ENCODE results near the gene COX7A2L. TPM values are rescaled to one million over a fixed set of nuclear protein-coding genes. Genes with fewer than 3 reads are reported as not detected.

The COX7A2L gene
- total and polyA plus RNA-seq, 9 of the 15 experiments (the other 6 are each of a cell fraction or from before 2014, with no cell fraction given) = 118 to 481 (median 163) TPM

GRCh38 chr2:42328148-42328833 lies 32.7 kb downstream of the COX7A2L start:
- intact Hi-C loops (cut with micrococcal nuclease) = loop anchor here (1.0 to 5.0 kb wide), 2 partner anchors 232 to 461 kb away; no protein-coding TSS in a partner anchor
- TF ChIP-seq, protein P1, sequence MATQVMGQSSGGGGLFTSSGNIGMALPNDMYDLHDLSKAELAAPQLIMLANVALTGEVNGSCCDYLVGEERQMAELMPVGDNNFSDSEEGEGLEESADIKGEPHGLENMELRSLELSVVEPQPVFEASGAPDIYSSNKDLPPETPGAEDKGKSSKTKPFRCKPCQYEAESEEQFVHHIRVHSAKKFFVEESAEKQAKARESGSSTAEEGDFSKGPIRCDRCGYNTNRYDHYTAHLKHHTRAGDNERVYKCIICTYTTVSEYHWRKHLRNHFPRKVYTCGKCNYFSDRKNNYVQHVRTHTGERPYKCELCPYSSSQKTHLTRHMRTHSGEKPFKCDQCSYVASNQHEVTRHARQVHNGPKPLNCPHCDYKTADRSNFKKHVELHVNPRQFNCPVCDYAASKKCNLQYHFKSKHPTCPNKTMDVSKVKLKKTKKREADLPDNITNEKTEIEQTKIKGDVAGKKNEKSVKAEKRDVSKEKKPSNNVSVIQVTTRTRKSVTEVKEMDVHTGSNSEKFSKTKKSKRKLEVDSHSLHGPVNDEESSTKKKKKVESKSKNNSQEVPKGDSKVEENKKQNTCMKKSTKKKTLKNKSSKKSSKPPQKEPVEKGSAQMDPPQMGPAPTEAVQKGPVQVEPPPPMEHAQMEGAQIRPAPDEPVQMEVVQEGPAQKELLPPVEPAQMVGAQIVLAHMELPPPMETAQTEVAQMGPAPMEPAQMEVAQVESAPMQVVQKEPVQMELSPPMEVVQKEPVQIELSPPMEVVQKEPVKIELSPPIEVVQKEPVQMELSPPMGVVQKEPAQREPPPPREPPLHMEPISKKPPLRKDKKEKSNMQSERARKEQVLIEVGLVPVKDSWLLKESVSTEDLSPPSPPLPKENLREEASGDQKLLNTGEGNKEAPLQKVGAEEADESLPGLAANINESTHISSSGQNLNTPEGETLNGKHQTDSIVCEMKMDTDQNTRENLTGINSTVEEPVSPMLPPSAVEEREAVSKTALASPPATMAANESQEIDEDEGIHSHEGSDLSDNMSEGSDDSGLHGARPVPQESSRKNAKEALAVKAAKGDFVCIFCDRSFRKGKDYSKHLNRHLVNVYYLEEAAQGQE (IDR thresholded peaks at IDR 0.05; ENCODE audit: borderline replicate concordance) = peak; percentile 19; the same call in 1 of the 2 replicates
- TF ChIP-seq, protein P1 (CRISPR knock-in tag; IDR thresholded peaks at IDR 0.05; ENCODE audit: low read depth) = no peak
- TF ChIP-seq RAD21 (CRISPR knock-in tag; conservative IDR thresholded peaks at IDR 0.05 in 1 of 2, IDR thresholded peaks at IDR 0.05 in 1 of 2) (peak in 1 of 2 experiments; percentile 53; a peak in 3 of 4 replicates), ADNP (tag; IDR thresholded peaks at IDR 0.05) (no peak), CTCF (IDR thresholded peaks at IDR 0.05 in 2 of 3, conservative IDR thresholded peaks at IDR 0.05 in 1 of 3; ENCODE audit: insufficient read depth in 2 of 3, low read depth in 1 of 3, low read length in 3 of 3) (peak; percentile 18 to 63 (median 36); a peak in 4 of 6 replicates)
- DNase-seq (ENCODE audit: extremely low read depth in 1 of 4, low spot score in 3 of 4) (peak in 2 of 4 experiments; percentile 17 to 22), FAIRE-seq (no peak), ATAC-seq (peak; percentile 64)
- no peaks in the 10 kb centered on the region for H3K9me1 ChIP-seq (ENCODE audit: control insufficient read depth, insufficient read depth, low read length)
- no TSS peak for BruUV-seq (replicated peaks)
- H3K36me3 ChIP-seq (ENCODE audit: control insufficient read depth, insufficient read depth, low read length) = peaks cover 61% of the 10 kb centered on the region
- no peak overlapping the region for H3K4me2 ChIP-seq (ENCODE audit: insufficient read depth, low read length)
- no peaks in the 10 kb centered on the region for H3K9me3 ChIP-seq (replicated peaks; ENCODE audit: control insufficient read depth, insufficient read depth, low read depth, low read length)
- peaks cover 0 to 9% of the 10 kb centered on the region in 2 experiments; a peak in 2 of 5 replicates for H3K4me1 ChIP-seq (replicated peaks in 1 of 2; ENCODE audit: control insufficient read depth in 2 of 2, insufficient read depth in 2 of 2, low read length in 2 of 2)
- no peaks in the 10 kb centered on the region for H3K79me2 ChIP-seq (ENCODE audit: control insufficient read depth, insufficient read depth, low read length)
- H3K27ac ChIP-seq (ENCODE audit: extremely low read depth, low read depth, low read length) = no peak overlapping the region
- H3K27me3 ChIP-seq (ENCODE audit: control insufficient read depth in 2 of 2, insufficient read depth in 2 of 2, low read length in 2 of 2) = no peaks in the 10 kb centered on the region
- H4K20me1 ChIP-seq (replicated peaks; ENCODE audit: control insufficient read depth, insufficient read depth, low read length) = no peaks in the 10 kb centered on the region
- in situ Hi-C loops (cut with MboI) = loop anchor here (10.0 kb wide), 1 partner anchor 233 kb away; no protein-coding TSS in a partner anchor
- H3K9ac ChIP-seq (ENCODE audit: insufficient read depth in 1 of 2, low read depth in 2 of 2, low read length in 2 of 2) = no peak overlapping the region
- no peak overlapping the region for H2AFZ ChIP-seq (ENCODE audit: low read depth, low read length)
- H3K4me3 ChIP-seq = no peak overlapping the region
- WGBS (ENCODE audit: insufficient coverage, low coverage, missing lambda C conversion rate) = 37% methylated on average over 3 of the region's 3 CpGs
- ChIA-PET CTCF (ENCODE audit: low intra/inter-chr PET ratio) (interaction anchor here (1.1 to 1.4 kb wide), 3 partner anchors 132 to 459 kb away, joined by 3 to 7 read pairs (median 3); no protein-coding TSS in a partner anchor), POLR2A (interaction anchor here (1.8 kb wide), 1 partner anchor 14 kb away, joined by 7 read pairs; no protein-coding TSS in a partner anchor)
